Measurements from ENCODE around the gene SRMS. TPM values are rescaled to one million over a fixed set of nuclear protein-coding genes. Genes with fewer than 3 reads are reported as not detected.

Gene SRMS
- total and polyA plus RNA-seq, 8 donors: 0.08 to 0.27 (median 0.18) TPM; not detected in 3

DNA sequence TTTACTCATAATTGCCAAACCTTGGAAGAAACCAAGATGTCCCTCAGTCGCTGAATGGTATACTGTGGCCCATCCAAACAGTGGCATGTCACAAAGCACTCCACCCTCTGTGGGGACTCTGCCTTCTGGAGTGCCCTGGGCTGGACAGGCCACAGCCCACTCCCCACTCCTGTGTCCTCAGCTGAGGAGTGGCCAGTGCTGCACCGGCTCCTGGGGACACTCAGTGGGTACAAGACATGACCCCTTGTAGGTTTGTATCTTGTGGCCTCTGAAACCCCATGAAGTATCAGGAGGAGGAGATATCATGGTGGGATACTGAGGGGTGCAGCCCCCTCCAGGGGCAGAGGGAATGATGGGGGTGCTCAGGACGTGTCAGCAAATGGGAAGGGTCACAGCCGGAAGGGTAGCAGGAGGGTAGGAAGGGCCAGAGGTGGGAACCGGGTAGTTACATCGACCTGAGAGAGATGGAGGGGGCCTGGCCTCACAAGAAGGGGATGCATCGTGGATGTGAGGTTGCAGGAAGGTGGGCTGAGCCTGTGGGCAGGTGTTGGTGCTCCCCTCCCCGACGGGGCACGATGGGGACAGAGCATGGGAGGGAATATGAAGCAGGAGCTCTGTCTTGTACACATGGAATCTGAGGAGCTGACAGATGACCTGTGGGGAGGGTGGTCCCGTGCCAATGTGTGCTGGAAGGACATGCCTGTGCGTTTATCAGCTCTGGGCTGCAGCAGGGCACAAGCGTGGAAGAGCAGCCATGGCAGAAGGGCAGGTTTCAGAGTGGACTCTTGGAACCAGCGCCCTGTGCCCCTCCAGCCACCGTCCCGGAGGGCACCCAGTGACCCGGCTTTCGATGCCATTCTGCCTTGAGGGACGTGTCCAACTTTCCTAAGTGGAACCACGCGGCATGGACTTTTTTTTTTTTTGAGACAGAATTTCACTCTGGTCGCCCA, 38.3 kb upstream of the SRMS start:
- Histone ChIP-seq H3K36me3 (peaks cover 0 to 37% of the 10 kb centered on the region in 2 donors), H3K27me3 (peaks cover 0 to 6% of the 10 kb centered on the region in 2 donors), H3K4me3 (no peak overlapping the region), H3K4me1 (no peaks in the 10 kb centered on the region), H3K9me3 (no peaks in the 10 kb centered on the region), H3K27ac (no peak overlapping the region)
- intact Hi-C loops (cut with DNase I): no loop called here
- ATAC-seq (no peak), DNase-seq (peak in 1 of 4 donors; percentile 44)
- TF ChIP-seq, protein P1, sequence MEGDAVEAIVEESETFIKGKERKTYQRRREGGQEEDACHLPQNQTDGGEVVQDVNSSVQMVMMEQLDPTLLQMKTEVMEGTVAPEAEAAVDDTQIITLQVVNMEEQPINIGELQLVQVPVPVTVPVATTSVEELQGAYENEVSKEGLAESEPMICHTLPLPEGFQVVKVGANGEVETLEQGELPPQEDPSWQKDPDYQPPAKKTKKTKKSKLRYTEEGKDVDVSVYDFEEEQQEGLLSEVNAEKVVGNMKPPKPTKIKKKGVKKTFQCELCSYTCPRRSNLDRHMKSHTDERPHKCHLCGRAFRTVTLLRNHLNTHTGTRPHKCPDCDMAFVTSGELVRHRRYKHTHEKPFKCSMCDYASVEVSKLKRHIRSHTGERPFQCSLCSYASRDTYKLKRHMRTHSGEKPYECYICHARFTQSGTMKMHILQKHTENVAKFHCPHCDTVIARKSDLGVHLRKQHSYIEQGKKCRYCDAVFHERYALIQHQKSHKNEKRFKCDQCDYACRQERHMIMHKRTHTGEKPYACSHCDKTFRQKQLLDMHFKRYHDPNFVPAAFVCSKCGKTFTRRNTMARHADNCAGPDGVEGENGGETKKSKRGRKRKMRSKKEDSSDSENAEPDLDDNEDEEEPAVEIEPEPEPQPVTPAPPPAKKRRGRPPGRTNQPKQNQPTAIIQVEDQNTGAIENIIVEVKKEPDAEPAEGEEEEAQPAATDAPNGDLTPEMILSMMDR (IDR thresholded peaks at IDR 0.05): no peak

- no peak for DNase-seq
- TF ChIP-seq, protein P1 (IDR thresholded peaks at IDR 0.05): no peak
- intact Hi-C loops (cut with DNase I): no loop called here
- Histone ChIP-seq H3K4me1 (no peaks in the 10 kb centered on the region), H3K36me3 (peaks cover 0 to 4% of the 10 kb centered on the region in 2 donors), H3K27me3 (peaks cover 0 to 28% of the 10 kb centered on the region in 2 donors), H3K4me3 (no peak overlapping the region), H3K9me3 (no peaks in the 10 kb centered on the region), H3K27ac (no peak overlapping the region)
- ATAC-seq: no peak
Measured at GRCh38 chr20:63582382-63583063, 35.0 kb upstream of the SRMS start.

DNA sequence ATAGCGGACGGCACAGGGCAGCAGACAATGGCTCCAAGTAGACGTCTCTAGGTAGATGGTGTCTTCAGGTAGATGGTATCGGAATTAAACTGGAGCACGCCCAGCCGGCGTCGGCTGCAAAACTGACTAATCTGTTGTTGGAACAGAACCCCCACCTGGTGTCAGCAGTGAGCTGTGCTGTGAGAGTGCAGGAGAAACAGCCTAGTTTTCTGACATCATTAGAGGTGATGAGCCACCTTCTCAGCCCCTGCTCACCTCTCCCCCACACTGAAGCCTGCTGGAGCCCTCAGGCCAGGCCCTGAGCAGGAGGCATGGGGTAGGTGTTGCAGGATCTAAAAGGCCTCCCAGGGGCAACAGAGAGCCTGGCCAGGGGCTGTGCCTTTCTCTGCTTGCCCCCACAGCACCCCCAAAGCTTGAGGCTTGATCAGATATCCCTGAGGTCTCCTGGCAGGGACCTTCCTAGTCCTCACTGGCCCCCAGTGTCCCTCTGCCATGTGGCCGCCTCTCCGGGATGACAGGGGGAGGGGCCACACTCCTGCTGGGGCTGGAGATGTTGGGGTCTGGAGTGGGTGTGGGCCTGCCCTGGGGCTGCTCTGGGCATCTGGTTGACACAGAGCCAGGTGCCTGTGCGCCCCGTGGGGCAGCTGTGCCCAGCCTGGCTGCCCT, 33.4 kb upstream of the SRMS start:
- Histone ChIP-seq H3K4me3 (no peak overlapping the region), H3K9me3 (no peaks in the 10 kb centered on the region), H3K36me3 (no peaks in the 10 kb centered on the region), H3K27ac (no peak overlapping the region), H3K4me1 (no peaks in the 10 kb centered on the region), H3K27me3 (peaks cover 0 to 44% of the 10 kb centered on the region in 2 donors)
- intact Hi-C loops (cut with DNase I): no loop called here
- peak; percentile 63 for ATAC-seq
- TF ChIP-seq, protein P1 (IDR thresholded peaks at IDR 0.05): no peak
- DNase-seq: peak in 1 of 4 donors; percentile 41

GRCh38 chr20:63579017-63579694, 31.6 kb upstream of the SRMS start:
- Histone ChIP-seq H3K27ac (no peak overlapping the region), H3K4me3 (no peak overlapping the region), H3K36me3 (no peaks in the 10 kb centered on the region), H3K4me1 (peaks cover 0 to 12% of the 10 kb centered on the region in 2 donors), H3K27me3 (peaks cover 0 to 58% of the 10 kb centered on the region in 2 donors), H3K9me3 (no peaks in the 10 kb centered on the region)
- DNase-seq: no peak
- TF ChIP-seq, protein P1 (IDR thresholded peaks at IDR 0.05): no peak
- intact Hi-C loops (cut with DNase I): no loop called here
- no peak for ATAC-seq
